Uterus (tissue), 4 donors: Measurements from ENCODE around the gene DLG3. TPM values are rescaled to one million over a fixed set of nuclear protein-coding genes. Genes with fewer than 3 reads are reported as not detected.

Experiments used
- DNase-seq, 2 donors: peaks; one replicate each; pipeline ENCODE4 v3.0.0-alpha.2; 2019 to 2020
- H3K27ac ChIP-seq, 2 donors: fragments of 200-600 bp; sonication (generic); 1 replicate in 1 of 2; 2 replicates in 1 of 2; pipeline ENCODE4 v1.5.1; 2016 to 2018
- H3K27me3 ChIP-seq, 2 donors: fragments of 200-600 bp; sonication (generic); one replicate each; pipeline ENCODE4 v1.5.1; 2018 to 2019; ENCODE audit warnings: control low read depth in 1 of 2
- H3K36me3 ChIP-seq, 2 donors: fragments of 200-600 bp; sonication (generic); one replicate each; pipeline ENCODE4 v1.5.1; 2019; ENCODE audit warnings: control low read depth in 1 of 2
- H3K4me1 ChIP-seq, 2 donors: fragments of 200-600 bp; sonication (generic); one replicate each; pipeline ENCODE4 v1.5.1; 2018 to 2019; ENCODE audit warnings: control low read depth in 1 of 2
- H3K4me3 ChIP-seq, 2 donors: fragments of 200-600 bp; sonication (generic); 1 replicate in 1 of 2; 2 replicates in 1 of 2; pipeline ENCODE4 v1.5.1; 2018 to 2019; ENCODE audit warnings: mild to moderate bottlenecking in 1 of 2
- H3K9me3 ChIP-seq, 2 donors: fragments of 200-600 bp; sonication (generic); one replicate each; pipeline ENCODE4 v1.5.1; 2019; ENCODE audit warnings: control low read depth in 1 of 2
- POLR2A ChIP-seq, 2 donors: fragments of 450-650 bp; IDR thresholded peaks; one replicate each; pipeline ENCODE4 v1.6.1; 2016; ENCODE audit warnings: antibody characterized with exemption in 2 of 2, mild to moderate bottlenecking in 1 of 2, moderate library complexity in 1 of 2
- intact Hi-C: fragments of 100-400 bp; cut with DNase I; formaldehyde crosslinking; loops from one replicate; pipeline ENCODE4 v1.15.1; 2023; ENCODE audit warnings: low total_unique reads
- total RNA-seq, 4 donors: library from RNA; depleted of rRNA in 3 of 4; stranded (reverse); fragments of >200 nt in 3 of 4; gene quantifications; one replicate each; pipeline versions ENCODE4 v1.1.0 to v1.2.4, GENCODE V29; 2014 to 2023
- TF ChIP-seq, protein P1 (sequence below), 4 experiments: fragments of 200-600 bp in 2 of 4; fragments of 450-650 bp in 2 of 4; sonication (generic) in 2 of 4; IDR thresholded peaks; one replicate each; pipeline ENCODE4 v1.5.1; 2016 to 2019; ENCODE audit warnings: antibody characterized with exemption in 4 of 4, mild to moderate bottlenecking in 2 of 4, moderate library complexity in 1 of 4
- donor health status: DM: yes; HTN: yes; CAD: no.

Gene DLG3
- total RNA-seq, 4 donors from 2014 or later: 4.9 to 72.6 (median 33.5) TPM

DNA sequence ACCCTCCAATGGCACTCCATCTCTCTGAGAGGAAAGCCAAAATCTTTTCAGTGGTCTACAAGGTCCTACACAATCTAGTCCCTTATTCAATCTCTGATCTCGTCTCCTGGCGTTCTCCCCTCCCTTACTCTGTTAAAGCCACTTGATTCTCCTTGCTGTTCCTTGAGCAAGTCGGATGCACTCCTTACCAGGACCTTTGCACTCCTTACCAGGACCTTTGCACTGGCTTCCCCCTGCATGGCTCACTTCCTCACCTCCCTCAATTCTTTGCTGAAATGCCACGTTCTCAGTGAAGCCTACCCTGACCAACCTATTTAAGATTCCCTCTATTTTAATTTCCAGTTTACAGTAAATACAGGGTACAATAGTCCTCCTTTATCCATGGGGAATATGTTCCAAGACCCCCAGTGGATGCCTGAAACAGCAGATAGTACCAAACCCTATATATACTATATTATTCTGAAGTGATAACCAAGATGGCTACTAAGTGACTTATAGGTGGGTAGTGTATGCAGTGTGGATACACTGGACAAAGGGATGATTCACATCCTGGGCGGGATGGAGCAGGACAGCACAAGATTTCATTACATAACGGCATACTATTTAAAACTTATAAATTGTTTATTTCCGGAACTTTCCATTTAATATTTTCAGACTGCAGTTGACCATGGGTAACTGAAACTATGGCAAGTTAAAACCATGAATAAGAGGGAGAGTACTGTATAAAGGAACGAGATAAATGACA lies 6.5 kb upstream of the DLG3 start:
- intact Hi-C loops: no loop called here
- H3K4me1 ChIP-seq: no peaks in the 10 kb centered on the region
- H3K9me3 ChIP-seq: no peaks in the 10 kb centered on the region
- DNase-seq: no peak
- H3K27me3 ChIP-seq: peaks cover 0 to 3% of the 10 kb centered on the region in 2 donors
- H3K36me3 ChIP-seq: no peaks in the 10 kb centered on the region
- H3K27ac ChIP-seq: no peak overlapping the region
- TF ChIP-seq, protein P1, sequence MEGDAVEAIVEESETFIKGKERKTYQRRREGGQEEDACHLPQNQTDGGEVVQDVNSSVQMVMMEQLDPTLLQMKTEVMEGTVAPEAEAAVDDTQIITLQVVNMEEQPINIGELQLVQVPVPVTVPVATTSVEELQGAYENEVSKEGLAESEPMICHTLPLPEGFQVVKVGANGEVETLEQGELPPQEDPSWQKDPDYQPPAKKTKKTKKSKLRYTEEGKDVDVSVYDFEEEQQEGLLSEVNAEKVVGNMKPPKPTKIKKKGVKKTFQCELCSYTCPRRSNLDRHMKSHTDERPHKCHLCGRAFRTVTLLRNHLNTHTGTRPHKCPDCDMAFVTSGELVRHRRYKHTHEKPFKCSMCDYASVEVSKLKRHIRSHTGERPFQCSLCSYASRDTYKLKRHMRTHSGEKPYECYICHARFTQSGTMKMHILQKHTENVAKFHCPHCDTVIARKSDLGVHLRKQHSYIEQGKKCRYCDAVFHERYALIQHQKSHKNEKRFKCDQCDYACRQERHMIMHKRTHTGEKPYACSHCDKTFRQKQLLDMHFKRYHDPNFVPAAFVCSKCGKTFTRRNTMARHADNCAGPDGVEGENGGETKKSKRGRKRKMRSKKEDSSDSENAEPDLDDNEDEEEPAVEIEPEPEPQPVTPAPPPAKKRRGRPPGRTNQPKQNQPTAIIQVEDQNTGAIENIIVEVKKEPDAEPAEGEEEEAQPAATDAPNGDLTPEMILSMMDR (IDR thresholded peaks at IDR 0.05): no peak
- TF ChIP-seq POLR2A (IDR thresholded peaks at IDR 0.05): no peak
- H3K4me3 ChIP-seq: no peak overlapping the region

DNA sequence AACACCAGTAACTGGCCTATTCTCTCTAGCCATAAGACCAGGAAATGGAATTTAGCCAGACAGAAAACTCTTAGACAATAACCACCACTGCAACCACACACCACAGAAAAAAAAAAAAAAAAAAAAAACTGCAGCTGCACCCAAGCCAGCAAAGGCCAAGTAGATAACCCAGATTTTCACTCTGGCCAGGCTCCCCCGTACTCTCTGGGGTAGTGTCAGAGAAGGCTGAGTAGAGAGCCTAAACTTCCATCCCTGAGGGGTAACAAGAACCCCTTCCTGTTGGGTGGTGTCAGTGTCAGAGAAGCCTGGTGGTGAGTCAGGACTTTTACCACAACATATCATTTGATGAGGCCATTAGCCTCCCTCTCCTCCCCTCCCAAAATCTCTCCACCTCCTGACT lies 5.6 kb upstream of the DLG3 start:
- no peak for DNase-seq
- Histone ChIP-seq H3K36me3 (no peaks in the 10 kb centered on the region), H3K27ac (no peak overlapping the region), H3K9me3 (no peaks in the 10 kb centered on the region), H3K4me3 (no peak overlapping the region), H3K4me1 (no peaks in the 10 kb centered on the region), H3K27me3 (peaks cover 0 to 12% of the 10 kb centered on the region in 2 donors)
- intact Hi-C loops: no loop called here
- no peak for TF ChIP-seq POLR2A (IDR thresholded peaks at IDR 0.05)
- TF ChIP-seq, protein P1 (IDR thresholded peaks at IDR 0.05): no peak

DNA sequence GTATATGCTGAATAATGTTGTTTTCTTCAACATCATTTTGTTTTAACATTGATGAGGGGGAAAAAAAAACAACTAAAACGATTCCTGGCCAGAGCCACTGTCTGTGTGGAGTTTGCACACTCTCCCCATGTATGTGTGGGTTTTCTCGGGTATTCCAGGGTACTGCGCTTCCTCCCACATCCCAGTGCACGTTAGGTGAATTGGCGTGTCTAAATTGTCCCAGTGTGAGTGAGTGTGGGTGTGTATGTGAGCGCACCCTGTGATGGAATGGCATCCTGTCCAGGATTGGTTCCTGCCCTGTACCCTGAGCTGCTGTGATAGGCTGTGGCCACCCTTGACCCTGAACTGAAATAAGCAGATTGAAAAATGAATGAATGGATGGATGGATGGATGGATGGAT lies 2.4 kb upstream of the DLG3 start:
- peaks cover 0 to 6% of the 10 kb centered on the region in 2 donors for H3K4me1 ChIP-seq
- no peak for DNase-seq
- no peaks in the 10 kb centered on the region for H3K36me3 ChIP-seq
- H3K9me3 ChIP-seq: no peaks in the 10 kb centered on the region
- no peak overlapping the region for H3K4me3 ChIP-seq
- no peak overlapping the region for H3K27ac ChIP-seq
- peaks cover 2 to 14% of the 10 kb centered on the region in 2 donors for H3K27me3 ChIP-seq
- no peak for TF ChIP-seq POLR2A (IDR thresholded peaks at IDR 0.05)
- TF ChIP-seq, protein P1 (IDR thresholded peaks at IDR 0.05): no peak
- intact Hi-C loops: no loop called here

DNA sequence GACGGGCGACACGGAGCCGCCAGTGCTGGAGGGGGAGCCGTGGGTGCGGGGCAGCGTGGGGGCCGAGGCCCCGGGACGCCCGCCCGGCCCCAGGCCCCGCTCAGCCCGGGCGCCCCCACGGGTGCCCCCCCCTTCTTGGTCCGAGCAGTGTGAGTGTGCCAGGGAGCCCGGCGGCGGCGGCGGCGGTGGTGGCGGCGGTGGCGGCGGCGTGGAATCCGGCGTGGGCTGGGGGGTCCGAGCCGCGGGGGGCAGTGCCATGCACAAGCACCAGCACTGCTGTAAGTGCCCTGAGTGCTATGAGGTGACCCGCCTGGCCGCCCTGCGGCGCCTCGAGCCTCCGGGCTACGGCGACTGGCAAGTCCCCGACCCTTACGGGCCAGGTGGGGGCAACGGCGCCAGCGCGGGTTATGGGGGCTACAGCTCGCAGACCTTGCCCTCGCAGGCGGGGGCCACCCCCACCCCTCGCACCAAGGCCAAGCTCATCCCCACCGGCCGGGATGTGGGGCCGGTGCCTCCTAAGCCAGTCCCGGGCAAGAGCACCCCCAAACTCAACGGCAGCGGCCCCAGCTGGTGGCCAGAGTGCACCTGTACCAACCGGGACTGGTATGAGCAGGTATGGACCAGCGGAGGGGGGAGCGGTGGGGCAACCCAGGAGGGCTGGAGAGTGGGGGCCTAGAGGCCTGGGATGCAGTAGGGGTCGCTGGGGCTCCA lies 466 bp downstream of the DLG3 start:
- intact Hi-C loops: no loop called here
- Histone ChIP-seq H3K9me3 (no peaks in the 10 kb centered on the region), H3K27me3 (peaks cover 2 to 14% of the 10 kb centered on the region in 2 donors), H3K4me3 (no peak overlapping the region), H3K27ac (no peak overlapping the region), H3K4me1 (peaks cover 0 to 6% of the 10 kb centered on the region in 2 donors), H3K36me3 (no peaks in the 10 kb centered on the region)
- DNase-seq: no peak
- TF ChIP-seq, protein P1 (IDR thresholded peaks at IDR 0.05): no peak
- no peak for TF ChIP-seq POLR2A (IDR thresholded peaks at IDR 0.05)

DNA sequence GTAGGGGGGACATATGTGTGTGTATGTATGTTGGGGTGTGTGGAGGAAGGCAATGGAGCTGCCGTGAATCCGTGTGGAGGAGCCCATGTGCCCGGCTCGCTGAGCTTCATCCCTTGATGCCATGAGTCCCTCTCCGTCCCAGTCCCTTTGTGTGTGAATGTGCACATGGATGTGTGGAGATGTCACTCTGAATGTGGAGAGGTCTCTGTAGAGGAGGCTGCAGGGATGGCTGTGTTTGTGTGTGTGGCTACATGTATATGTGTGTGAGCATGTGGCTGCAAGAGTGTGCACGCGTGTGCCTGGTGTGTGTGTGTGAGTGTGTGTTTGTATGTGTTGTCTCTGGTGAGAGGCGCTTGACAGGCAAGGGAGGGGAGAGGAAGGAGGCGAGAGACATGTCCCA lies 1.3 kb downstream of the DLG3 start:
- no peak overlapping the region for H3K27ac ChIP-seq
- intact Hi-C loops: no loop called here
- H3K4me3 ChIP-seq: no peak overlapping the region
- H3K9me3 ChIP-seq: no peaks in the 10 kb centered on the region
- TF ChIP-seq POLR2A (IDR thresholded peaks at IDR 0.05): no peak
- TF ChIP-seq, protein P1 (IDR thresholded peaks at IDR 0.05): no peak
- peaks cover 2 to 14% of the 10 kb centered on the region in 2 donors for H3K27me3 ChIP-seq
- peaks cover 0 to 6% of the 10 kb centered on the region in 2 donors for H3K4me1 ChIP-seq
- no peak for DNase-seq
- H3K36me3 ChIP-seq: no peaks in the 10 kb centered on the region
